ENCODE data around the gene KMT2C. TPM values are rescaled to one million over a fixed set of nuclear protein-coding genes. Genes with fewer than 3 reads are reported as not detected.

Gene KMT2C
- polyA plus RNA-seq, 3 donors: 35.7 to 38.3 (median 35.9) TPM

- no peak for DNase-seq (ENCODE audit: low read depth in 3 of 3, low spot score in 2 of 3)
These were observed 314.4 kb downstream of the KMT2C start for GRCh38 chr7:152121432-152121831.

GRCh38 chr7:152120776-152121175 lies 315.0 kb downstream of the KMT2C start:
- no peak for DNase-seq (ENCODE audit: low read depth in 3 of 3, low spot score in 2 of 3)

GRCh38 chr7:152120210-152120609 lies 315.6 kb downstream of the KMT2C start:
- DNase-seq (ENCODE audit: low read depth in 3 of 3, low spot score in 2 of 3): no peak

GRCh38 chr7:152117356-152117755 lies 318.4 kb downstream of the KMT2C start:
- no peak for DNase-seq (ENCODE audit: low read depth in 3 of 3, low spot score in 2 of 3)

GRCh38 chr7:152115021-152115718 lies 320.6 kb downstream of the KMT2C start:
- DNase-seq (ENCODE audit: low read depth in 3 of 3, low spot score in 2 of 3): no peak

GRCh38 chr7:152112829-152113228 lies 323.0 kb downstream of the KMT2C start:
- no peak for DNase-seq (ENCODE audit: low read depth in 3 of 3, low spot score in 2 of 3)

- DNase-seq (ENCODE audit: low read depth in 3 of 3, low spot score in 2 of 3): no peak
These were observed 327.4 kb downstream of the KMT2C start for GRCh38 chr7:152108359-152108758.

GRCh38 chr7:152107945-152108344 lies 327.9 kb downstream of the KMT2C start:
- DNase-seq (ENCODE audit: low read depth in 3 of 3, low spot score in 2 of 3): no peak

- DNase-seq (ENCODE audit: low read depth in 3 of 3, low spot score in 2 of 3): no peak
These were observed 328.8 kb downstream of the KMT2C start for GRCh38 chr7:152106990-152107389.

- DNase-seq (ENCODE audit: low read depth in 3 of 3, low spot score in 2 of 3): no peak
These were observed 330.6 kb downstream of the KMT2C start for GRCh38 chr7:152105205-152105604.

- DNase-seq (ENCODE audit: low read depth in 3 of 3, low spot score in 2 of 3): no peak
These were observed 332.1 kb downstream of the KMT2C start for GRCh38 chr7:152103691-152104090.

GRCh38 chr7:152103066-152103465 lies 332.7 kb downstream of the KMT2C start:
- DNase-seq (ENCODE audit: low read depth in 3 of 3, low spot score in 2 of 3): no peak

GRCh38 chr7:152097330-152097729 lies 338.5 kb downstream of the KMT2C start:
- DNase-seq (ENCODE audit: low read depth in 3 of 3, low spot score in 2 of 3): no peak

- DNase-seq (ENCODE audit: low read depth in 3 of 3, low spot score in 2 of 3): no peak
These were observed 340.0 kb downstream of the KMT2C start for GRCh38 chr7:152095771-152096170.

GRCh38 chr7:152093717-152094116 lies 342.1 kb downstream of the KMT2C start:
- DNase-seq (ENCODE audit: low read depth in 3 of 3, low spot score in 2 of 3): no peak

GRCh38 chr7:152090747-152091146 lies 345.1 kb downstream of the KMT2C start:
- no peak for DNase-seq (ENCODE audit: low read depth in 3 of 3, low spot score in 2 of 3)

GRCh38 chr7:152089183-152089582 lies 346.6 kb downstream of the KMT2C start:
- no peak for DNase-seq (ENCODE audit: low read depth in 3 of 3, low spot score in 2 of 3)

- no peak for DNase-seq (ENCODE audit: low read depth in 3 of 3, low spot score in 2 of 3)
These were observed 349.3 kb downstream of the KMT2C start for GRCh38 chr7:152086513-152086912.

GRCh38 chr7:152085131-152085530 lies 350.7 kb downstream of the KMT2C start:
- no peak for DNase-seq (ENCODE audit: low read depth in 3 of 3, low spot score in 2 of 3)

Data from right renal cortex interstitium (tissue), 3 donors.